HG03095 (cell line): ENCODE measurements around the gene GUCY2C.
"Not testable (repeated sequence)": the region's sequence is repeated elsewhere in the genome, so short reads cannot be mapped to it uniquely, and the experiment has no call there.

Source experiments
- ATAC-seq: cut with Tn5 transposase; IDR thresholded peaks from one replicate; pipeline ENCODE4 v1.9.1; 2021; ENCODE audit warnings: moderate library complexity; ENCODE audit not compliant: unreplicated experiment

The GUCY2C gene

DNA sequence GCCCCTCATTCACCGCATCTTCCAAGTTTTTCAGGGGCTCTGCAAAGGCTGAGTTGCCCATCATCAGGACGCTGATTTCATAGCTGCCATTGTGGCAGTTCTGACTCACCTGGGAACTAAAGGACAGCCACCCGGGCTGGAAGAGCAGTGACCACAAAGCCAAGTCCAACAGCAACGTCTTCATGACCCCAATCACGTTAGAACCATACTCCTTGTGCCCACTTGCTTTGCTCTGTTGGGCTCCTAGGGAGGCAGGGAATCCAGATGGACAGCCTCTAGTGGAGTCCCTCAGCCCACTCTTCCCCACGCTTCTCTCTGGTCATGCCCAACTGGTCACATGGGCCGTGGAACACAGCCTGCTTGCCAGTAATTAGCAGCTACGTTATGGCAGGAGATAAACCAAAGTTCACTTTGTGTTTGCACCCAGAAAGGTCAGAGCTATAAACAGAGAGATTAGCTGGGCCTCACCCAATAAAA is at the start of gene GUCY2C:
TSS of gene GUCY2C (minus strand) at position 335 of the 477 bp plus-strand sequence. CDS start at position 184, 151 bp downstream.
- no peak for ATAC-seq

DNA sequence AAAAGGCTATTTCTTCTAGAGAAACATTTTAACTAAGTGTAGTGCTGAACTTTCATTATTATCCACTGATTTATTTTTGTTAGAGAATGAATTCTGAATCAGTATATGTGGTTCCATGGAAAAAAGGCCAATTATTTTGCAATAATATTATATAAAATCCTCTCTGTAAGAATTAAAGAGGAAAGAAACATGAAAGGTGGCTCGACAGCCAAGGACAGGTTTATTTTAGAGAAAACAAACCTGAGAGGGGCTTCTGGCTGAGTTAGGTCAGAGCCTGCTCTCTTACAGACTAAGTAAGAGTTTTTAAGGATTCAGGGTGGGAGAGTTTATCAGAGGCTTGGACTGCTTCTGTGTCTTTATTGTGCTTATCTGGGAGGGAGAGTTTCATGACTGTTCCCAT is 46.7 kb upstream of the GUCY2C start:
- ATAC-seq: no peak

DNA sequence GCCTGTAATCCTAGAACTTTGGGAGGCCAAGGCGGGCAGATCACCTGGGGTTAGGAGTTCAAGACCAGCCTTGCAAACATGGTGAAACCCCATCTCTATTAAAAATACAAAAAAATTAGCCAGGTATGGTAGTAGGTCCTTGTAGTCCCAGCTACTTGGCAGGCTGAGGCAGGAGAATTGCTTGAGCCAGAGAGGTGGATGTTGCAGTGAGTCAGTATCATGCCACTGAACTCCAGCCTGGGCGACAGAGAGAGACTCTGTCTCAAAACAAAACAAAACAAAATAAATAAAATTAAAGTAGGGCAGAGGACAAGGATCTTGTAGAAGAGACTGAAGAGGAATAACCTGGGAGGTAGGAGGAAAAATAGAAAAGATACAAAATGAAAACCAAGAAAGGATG is 45.5 kb upstream of the GUCY2C start:
- ATAC-seq: no peak

DNA sequence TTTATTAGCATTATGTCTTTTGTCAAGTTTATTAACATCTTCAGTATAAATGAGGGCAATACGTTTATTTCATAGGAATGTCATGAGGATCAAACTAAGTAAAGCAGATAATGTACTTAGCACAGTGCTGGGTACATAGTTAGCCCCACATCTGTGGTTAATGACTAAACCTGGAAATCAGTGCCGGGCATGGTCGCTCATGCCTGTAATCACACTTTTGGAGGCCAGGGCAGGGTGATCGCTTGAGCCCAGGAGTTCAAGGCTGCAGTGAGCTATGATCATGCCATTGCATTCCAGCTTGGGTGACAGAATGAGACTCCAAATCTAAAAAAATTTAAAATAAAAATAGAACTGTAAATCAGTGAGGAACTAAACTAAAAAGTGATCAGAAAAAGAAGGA is 44.8 kb upstream of the GUCY2C start:
- ATAC-seq: no peak

DNA sequence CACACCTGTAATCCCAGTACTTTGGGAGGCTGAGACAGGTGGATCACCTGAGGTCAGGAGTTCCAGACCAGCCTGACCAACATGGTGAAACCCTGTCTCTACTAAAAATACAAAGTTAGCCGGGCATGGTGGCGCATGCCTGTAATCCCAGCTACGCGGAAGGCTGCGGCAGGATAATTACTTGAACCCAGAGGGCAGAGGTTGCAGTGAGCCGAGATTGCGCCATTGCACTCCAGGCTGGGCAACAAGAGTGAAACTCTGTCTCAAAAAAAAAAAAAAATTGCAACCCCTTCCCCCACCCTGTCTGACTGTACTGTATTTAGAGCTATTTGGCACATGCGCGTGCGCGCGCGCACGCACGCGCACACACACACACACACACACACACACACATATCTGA is 40.0 kb upstream of the GUCY2C start:
- not testable (repeated sequence) for ATAC-seq

DNA sequence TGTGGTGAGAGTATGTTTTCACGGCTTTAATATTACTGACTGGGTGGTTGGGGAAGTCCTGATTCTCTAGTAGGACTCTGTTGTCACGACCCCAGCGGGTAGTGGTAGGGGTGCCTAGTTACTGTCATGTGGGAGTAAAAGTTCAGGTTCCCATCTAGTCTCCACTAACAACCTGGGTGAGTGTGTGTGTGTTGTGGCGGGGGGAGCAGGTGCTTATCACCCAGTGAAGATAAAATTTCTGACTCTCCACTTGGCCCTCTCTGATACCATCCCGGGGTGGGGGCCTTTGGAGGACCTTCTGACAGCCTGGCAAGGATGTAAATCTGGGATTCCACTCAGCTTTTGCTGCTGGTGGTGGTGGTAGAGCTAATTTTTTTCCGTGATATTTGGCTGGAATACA is 35.4 kb upstream of the GUCY2C start:
- ATAC-seq: no peak

DNA sequence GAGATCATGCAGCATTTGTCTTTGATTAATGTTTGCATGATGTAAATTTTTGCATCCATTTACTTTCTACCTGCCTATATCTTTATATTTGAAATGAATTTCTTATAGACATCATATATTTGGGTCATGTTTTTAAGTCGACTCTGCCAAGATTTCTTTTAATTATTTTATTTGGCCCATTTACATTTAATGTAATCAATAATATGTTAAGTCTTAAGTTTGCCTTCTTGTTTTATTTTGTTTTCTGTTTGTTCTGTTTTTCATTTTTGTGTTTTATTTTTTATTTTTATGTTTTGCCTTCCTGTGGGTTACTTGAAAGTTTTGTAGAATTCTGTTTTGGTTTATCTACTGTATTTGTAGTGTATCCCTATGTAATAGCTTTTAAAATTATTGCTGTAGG is 33.2 kb upstream of the GUCY2C start:
- no peak for ATAC-seq

DNA sequence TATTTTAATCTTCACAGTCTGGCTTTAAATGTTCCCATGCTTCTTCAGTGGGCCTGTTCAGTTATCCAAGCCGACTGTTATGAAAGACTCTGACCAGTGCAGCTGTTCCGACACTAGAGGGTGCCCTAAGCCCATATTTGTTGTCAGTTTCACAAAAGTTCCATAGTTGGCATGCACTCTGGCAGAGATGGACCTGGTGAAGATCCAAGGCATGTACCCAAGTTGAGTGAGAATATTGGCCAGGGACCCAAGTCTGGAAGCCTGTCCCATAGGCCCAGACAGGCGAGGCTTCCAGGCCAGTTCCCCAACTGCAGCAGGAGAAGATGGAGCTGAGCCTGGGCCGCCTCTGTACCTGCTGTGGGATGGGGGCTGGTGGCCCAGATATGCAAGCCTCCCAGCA is 27.4 kb upstream of the GUCY2C start:
- ATAC-seq: no peak

DNA sequence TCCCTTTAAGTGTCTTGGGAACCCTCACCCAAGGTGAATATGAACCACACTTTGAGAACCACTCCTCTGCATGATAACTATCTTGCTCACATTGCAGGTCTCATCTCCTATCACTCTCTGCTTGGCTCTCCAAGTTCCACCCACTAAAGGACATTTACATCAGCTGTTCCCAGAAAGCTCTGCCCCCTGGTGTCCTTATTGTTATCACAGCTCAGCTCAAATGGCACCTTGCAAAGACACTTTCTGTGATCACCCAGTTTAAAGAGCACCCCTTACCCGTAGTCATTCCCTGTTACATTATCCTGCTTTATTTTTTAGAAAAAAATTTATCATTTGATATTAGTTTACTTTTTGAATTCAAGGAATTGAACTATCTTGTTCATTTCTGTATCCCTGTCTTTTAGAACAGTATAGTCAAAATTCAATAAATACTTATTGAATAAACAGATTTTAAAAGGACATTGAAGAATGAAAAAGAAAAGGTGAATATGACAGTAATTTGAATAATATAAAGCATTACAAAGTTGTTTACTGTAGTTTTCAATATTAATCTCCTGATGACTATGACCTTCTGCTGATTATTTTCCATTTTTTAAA is 20.5 kb upstream of the GUCY2C start:
- peak; percentile 69 for ATAC-seq

DNA sequence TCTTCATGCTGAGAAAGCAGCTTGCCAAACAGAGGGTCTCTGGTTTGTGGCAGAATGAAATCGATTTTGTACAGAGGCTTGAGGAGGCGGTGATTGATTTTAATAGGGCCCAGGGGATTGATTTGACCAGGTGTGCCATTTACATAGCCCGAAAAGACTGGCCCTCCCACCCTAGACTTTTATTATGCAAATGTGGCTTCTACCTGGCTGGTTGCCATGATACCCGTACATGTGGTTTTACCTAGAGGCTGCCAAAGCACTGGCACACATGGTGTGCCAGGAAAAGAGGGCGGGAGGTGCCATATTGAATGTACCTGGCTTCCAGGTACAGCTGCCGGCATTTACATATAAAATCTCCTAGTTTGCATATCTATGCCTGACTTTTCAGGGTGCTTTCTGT is 18.0 kb upstream of the GUCY2C start:
- ATAC-seq: no peak

DNA sequence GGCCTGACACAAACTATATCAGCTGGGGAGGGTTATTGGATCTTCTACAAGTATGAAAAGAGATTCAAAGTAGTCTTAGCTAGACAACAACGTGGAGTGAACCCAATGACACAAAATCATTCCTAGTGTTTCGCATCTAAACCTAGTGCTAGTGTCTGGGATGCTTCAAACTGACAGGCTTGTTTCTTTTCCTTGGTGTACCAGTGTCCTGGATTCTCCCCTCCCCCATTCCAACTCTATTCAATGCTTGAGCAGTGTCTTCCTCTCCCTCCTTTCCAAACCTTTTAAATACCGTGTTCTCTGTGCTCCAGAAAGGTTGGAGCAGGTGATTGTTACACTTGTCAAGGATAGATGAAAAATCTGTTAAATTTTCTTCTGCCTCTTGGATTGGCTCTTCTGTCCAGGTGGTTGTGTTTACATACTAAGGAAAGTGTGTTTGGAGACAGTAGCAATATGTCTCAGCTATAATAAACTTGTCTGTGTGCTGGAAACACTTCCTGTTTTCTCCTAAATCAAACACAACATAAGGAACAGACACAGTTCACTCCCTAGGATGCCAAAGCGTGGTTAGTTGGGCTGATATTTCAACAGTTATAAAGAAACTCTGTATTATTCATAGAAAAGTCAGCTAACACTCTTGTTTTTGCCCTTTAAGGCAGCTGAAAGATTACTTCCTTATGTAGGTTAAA is 14.4 kb upstream of the GUCY2C start:
- ATAC-seq: no peak

DNA sequence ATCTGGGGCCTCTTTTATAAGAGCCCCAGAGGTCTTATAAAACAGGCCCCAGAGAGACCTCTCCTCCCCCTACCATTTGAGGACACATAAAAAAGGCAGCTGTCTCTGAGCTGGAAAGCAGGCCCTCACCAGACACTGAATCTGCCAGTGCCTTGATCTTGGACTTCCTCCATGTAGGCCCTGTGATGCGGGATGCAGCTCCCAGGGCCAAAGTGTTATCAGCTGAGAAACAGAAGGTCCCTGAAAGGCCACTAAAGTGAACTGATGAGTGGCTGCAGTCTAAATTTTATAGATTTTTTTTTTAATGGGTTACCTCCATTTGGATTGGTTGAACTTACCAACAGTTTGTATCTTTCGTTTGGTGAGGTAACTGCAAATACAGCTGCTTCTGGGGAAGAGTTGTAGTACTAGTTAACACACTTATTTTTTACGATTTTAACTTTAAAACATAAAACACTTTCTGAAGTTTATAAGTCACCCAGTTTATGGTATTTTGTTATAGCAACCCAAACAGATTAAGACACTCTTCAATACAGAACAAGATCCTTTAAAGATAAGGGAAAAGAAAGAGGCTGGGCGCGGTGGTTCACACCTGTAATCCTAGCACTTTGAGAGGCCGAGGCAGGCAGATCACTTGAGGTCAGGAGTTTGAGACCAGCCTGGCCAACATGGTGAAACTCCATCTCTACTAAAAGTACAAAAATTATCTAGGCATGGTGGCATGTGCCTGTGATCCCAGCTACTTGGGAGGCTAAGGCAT is 5.6 kb upstream of the GUCY2C start:
- no peak for ATAC-seq

DNA sequence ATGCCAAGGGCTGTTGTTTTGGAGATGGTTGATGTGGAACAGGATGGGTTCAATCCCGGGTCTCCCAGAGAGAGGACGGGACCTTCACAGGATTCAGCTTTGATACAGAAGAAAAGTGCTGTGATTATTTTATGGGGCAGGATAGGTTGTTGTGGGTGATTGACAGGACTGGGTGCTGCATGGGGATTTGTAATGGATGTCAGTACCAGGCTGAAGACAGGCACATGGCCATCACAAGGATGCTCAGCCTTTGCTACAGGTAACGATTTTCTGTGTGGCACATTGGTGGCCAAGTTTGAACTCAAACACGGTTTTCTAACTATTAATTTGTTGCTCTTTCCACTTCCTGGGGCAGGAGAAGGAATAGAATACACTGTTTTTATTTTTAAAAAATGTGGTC is 4.5 kb upstream of the GUCY2C start:
- ATAC-seq: no peak

DNA sequence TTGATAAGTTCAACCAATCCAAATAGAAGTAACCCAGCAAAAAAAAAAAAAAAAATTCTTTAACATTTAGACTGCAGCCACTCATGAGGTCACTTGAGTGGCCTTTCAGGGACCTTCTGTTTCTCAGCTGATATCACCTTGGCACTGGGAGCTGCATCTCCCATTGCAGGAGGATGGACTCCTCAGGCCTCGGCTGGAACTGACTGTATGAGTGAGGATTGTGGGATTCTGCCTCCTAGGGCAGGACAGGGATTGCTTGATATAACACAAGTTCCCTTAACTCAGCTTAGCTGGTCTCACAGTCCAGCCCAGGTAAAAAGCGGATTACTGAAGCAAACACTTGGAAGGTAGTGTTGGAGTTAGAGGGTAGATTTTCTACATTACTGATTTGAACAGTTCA is 3.5 kb upstream of the GUCY2C start:
- ATAC-seq: no peak

DNA sequence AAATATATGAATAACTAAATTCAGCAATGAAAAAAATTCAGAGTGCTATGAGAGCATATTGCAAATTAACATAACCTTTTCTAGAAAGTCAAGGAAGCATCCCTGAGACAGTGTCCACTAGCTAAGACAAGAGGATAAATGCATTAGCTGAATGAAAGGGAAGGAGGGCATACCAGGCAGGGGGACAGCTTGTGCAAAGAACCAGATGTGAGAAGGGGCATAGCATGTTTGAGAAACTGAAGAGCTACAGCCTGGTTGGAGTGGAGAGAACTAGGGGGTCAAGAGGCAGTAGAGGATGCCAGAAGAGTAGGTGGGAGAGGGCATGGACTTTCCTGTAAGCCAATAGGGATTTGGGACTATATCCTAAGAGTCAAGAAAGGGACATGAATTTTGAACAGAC is 2.2 kb upstream of the GUCY2C start:
- ATAC-seq: no peak

DNA sequence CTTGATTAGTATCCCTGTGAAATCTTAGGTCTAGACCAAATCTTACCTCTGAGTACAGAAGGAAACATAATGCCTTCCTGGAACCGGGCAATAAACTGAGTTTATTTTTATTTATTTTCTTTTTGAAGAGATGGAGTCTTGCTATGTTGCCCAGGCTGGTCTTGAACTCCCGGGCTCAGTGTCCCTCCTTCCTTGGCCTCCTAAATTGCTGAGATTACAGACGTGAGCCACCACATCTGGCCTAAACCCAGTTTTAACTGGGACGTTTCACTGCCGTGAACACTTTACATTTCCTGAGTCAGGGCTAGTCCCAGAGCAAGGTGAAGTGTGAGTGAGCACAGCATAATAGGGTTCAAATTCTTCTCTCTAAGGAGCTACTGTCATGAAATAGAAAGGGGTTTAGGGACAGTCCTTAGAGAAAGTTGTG is 671 bp downstream of the GUCY2C start:
- ATAC-seq: no peak

DNA sequence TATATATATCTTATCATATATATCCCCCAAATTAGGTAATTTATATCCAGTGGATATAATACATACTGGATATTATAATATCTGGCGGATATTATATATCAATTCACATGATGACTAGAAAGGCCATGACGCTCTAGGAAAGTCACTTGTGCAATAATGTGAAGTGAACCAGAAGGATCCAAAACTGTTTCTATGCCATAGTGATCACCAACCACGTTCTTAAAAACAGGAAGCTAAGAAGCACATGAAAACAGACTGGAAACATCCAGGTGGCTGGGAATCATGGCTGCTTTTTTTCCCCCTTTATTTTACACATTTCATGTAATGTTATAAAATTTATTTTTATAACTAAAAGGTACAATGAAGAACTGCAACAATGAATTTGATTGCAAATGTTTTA is 1.4 kb downstream of the GUCY2C start:
- ATAC-seq: no peak

DNA sequence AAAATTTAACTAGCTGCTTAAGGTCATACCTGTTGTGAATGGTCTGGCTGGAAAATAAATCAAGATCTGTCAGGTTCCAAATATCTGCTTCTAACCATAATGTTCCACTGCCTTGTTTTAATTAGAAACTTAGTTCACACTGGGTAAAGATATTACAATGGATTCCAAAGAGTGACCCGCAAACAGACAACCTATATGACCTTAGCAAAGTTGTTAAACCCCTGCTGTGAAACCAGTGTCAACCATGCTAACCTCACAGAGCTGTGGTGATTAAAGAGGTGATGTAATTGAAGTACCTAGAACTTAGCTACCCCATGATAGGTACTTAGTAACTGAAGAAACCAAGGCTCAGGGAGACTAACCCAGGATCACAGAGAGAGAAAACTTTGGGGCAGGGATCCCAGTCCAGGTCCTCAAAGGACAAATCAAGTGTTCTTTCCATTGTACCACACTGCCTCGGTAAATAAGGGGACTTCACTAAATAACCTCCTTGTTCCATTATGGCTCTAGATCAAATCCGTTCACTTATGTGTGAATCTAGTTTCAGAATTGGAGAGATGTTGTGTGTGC is 2.2 kb downstream of the GUCY2C start:
- ATAC-seq: no peak

DNA sequence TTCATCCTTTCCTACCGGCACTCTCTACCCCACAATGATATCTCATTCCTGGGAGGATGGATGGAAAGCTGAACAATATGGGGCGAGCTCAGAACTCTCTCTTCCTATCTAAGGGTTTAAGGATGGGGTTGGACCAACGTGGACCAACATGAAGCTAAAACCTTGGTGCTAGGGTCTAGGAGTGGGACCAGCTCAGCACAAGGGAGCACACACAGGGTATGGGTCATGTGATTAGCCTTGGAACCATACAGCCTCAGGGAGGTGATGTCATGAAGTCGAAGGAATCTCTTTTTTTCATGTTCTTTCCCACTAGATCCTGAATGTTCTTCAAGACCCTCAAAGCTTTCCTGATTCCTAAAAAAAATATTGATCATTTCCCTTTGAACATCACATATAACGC is 3.3 kb downstream of the GUCY2C start:
- ATAC-seq: no peak

DNA sequence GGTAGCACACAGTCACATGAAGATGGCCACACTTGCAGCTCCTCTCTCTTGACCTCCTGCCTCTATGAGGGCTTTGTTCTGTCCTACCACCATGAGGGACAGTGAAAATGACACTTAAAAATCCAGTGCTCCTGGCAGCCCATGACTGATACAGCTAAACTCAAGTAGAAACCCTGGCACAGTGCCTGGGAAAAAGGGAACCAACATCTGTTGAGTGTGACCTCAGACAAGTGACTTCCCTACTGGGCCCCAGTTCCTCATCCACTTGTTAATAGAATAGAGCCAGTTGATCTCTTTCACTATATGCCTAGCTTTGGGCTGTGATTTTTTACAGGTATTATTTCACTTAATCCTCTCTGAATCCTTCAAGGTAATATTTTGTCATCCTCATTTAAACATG is 4.8 kb downstream of the GUCY2C start:
- no peak for ATAC-seq

DNA sequence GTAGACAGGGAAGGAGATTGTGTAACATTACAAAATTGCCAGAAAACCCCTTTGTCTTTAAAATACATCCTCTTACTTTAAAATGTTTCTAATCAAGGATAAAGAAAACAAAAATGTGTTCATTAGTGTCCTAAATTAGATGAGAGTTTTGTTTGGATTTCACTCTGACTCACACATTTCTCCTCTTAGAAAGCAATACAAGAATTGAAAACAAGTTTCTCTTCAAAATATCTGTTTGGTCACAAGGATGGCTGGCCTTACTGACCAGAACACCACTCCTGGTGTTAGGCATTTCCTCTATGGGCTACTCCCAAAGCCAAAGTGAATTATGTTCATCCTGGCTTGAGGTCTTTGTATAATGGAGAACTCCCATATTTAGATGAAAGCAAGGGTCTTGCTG is 6.4 kb downstream of the GUCY2C start:
- ATAC-seq: no peak

DNA sequence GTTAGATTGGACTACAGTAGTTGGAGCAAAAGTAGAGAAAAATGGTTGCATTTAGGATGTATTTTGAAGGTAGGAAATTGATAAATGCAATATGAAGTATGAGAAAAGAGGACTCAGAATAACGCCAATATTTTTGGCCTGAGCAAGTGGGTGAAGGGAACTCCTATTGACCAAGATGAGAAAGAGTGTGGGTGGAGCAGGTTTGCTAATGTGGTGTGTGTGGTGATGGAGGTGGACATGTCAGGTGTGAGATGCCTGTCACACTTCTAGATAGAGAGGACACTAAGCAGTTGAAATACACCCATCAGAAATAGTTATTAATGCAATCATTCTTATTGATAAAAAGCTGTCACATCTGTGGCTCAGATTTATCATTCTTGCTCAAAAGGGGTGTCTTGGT is 7.3 kb downstream of the GUCY2C start:
- no peak for ATAC-seq
